Inflammatory macrophage treated with lipopolysaccharide for 1 hour (primary cell): Measurements from ENCODE around the gene HSPB9.
"Not testable (repeated sequence)": the region's sequence is repeated elsewhere in the genome, so short reads cannot be mapped to it uniquely, and the experiment has no call there.

Experiments used
- DNase-seq, 2 donors: peaks; one replicate each; pipeline ENCODE4 v3.0.0-alpha.2; 2020 to 2022

Gene HSPB9

DNA sequence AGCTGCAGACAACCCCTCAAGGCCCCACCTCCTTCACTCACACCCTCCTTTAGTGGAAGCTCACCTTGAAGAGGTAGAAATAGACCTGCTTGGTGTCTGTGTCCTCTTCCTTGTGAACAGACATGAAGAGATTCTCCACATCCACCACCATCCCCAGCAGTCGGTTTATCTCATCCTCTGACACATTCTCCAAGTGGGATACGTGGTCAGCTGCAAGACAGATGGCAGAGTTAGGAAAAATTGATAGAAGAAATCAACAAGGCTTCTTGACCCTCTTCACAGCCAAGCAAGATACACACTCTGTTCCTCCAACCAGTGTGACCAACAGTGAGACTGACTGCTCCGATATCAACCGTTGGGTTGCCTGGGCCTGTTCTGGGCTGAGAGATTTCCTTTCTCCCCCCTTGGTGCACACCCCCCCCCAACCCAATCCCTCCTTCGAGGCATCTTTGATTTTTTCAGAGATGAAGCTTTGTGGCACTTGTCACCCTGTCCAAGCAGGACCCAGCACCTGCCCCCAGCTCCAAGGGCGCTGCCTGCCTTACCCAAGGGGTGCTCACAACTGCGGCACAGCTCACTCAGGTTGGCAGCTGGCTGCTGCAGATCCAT lies 2.3 kb upstream of the HSPB9 start:
- DNase-seq = no peak

GRCh38 chr17:42120770-42121769 lies 1.5 kb upstream of the HSPB9 start, which contains the start of gene KAT2A:
KAT2A (minus strand) TSS chr17:42121367; CDS start chr17:42121304, 63 bp downstream.
- DNase-seq = peak; percentile 70 to 84

GRCh38 chr17:42124256-42124655 lies 1.7 kb downstream of the HSPB9 start:
- DNase-seq = no peak

DNA sequence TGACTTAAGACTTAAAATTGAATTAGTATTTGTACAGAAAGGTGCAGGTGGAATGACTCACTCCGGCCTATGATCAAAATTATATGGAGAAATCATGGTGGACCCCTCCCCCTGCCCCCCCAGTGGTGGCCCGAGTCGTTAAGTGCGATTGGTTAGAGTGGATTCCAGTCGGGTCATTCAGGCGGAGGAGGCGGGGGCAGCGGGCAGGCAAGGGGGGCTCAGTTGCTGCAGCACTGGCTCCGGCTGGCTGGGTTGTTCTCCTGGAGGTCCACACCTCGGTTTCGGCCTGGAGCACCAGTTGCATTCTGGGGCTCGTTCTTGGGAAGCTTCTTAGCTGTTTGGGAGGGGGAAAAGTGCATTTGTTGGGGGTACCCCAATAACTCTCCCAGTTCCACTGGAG lies 3.0 kb downstream of the HSPB9 start:
- DNase-seq = no peak

DNA sequence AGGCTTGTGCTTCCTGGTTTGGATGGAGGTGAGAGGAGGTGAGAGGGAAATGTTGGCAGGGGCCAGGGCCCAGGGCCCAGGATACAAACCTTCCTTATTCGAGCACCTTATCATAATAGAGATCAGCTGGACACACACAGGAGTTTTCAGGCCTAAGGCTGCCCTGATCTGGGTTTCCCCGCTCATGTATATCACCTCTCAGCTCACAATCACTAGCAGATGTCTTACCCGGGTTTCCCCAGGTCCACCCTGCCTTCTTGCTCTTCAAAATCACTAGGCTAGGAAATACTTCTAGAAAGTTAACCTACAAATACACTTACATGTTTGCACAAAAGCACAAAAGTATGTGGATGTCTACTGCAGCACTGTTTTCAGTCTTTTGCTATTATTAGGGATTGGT lies 4.2 kb downstream of the HSPB9 start:
- no peak for DNase-seq

- DNase-seq = no peak
These were observed 4.8 kb downstream of the HSPB9 start for GRCh38 chr17:42127414-42127813.

GRCh38 chr17:42129109-42129837 lies 6.7 kb downstream of the HSPB9 start:
- DNase-seq = peak; percentile 33 to 58

GRCh38 chr17:42130310-42130936 lies 7.8 kb downstream of the HSPB9 start:
- no peak for DNase-seq

DNA sequence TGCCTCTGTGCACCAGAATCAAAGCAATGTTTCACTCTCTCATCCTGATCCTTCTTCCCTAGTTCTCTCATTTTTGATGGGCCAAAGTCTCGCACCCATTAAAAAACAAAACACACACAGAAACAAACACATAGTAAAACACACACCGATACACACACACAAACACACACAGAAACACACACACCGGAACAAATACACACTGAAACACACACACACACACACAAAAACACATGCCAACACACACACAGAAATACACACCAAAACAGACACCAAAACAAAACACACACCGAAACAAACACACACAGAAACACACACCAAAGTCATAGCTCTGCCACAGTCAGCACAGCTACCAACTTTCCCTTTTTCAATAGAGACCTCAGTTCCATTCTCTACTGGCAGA lies 8.6 kb downstream of the HSPB9 start:
- no peak for DNase-seq

- peak; percentile 33 to 41 for DNase-seq
These were observed 9.4 kb downstream of the HSPB9 start for GRCh38 chr17:42131981-42132432.

GRCh38 chr17:42132941-42133340 lies 10.3 kb downstream of the HSPB9 start:
- peak; percentile 84 to 87 for DNase-seq

DNA sequence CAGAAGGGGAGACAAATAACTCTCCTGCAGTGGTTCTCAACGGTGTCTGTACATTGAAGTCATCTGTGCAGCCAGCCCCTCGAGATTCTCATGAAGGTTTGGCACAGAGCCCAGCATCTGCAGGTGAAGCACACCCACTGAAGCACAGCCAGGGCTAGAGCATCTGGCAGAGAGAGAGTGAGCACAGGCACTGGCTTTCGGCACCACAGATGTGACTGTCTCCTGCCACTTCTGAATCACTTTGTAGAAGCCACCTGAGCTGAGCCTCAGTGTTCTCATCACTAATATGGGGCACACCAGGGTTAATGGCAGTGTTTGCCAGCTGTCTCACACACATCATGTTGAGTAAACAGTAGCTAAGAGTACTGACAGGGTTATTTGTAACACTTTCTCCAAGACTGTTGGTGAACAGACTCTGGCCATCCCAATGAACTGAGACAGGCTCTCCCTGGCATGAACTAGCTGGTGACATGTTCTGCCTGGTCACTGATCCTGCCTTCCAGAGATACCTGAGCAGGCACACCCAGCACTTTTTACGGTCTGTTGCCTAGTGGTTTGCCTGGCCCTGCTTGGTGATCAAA lies 10.9 kb downstream of the HSPB9 start:
- no peak for DNase-seq

- DNase-seq = no peak
These were observed 12.5 kb downstream of the HSPB9 start for GRCh38 chr17:42135151-42135550.

GRCh38 chr17:42135664-42136653 lies 13.4 kb downstream of the HSPB9 start:
- DNase-seq = peak; percentile 78 to 87

DNA sequence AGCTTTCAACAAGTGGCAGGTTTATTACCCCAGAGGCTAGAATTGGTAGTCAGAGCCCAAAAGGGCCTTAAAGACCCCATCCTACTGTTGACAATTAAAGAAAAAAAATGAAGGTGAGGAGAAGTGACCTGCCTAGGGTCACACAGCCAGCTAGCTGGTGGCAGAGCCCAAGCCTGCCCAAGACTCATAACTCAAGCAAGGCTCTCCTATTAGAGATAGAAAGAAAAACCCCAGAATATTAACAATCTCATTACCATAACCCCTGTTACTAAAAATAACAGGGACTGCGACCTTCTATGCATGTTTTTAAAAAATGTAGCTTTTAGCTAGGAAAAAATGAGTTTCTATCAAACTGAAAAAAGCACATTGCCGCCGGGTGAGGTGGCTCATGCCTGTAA lies 14.0 kb downstream of the HSPB9 start:
- no peak for DNase-seq

DNA sequence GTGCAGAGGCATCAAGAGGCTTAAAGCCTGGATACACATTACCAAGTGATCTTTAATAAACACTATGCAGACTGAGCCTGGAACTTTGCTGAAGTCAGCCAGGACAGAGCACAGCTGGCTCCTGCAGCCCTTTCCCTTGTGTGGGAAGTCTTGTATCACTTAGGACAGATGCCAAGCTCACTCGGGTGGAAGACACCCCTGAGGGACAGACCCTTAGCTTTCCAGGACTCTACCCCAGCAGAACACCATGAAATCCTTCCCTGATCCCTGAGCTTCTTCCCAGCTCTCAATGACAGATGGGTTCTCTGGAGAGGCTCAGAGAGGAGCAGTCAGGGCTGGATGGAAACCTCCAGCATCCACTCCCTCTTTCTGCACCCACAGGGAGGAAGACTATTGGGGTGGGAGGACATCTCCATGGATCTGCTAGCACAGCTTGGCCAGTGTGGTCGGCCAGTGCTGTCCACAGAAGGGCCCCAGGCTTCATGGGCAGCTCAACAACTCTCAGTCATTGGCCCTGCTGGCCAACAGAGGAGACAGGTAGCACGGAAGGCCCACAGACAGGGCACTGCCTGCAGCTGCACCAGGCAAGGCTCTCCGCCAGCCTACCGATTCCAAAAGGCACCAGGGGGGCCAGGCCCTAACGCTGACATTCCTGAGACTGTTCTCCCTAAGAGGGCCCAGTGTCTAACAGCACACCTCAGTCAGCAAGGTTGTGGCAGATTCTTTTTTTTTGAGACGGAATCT lies 16.3 kb downstream of the HSPB9 start:
- DNase-seq = no peak

GRCh38 chr17:42140690-42141089 lies 18.1 kb downstream of the HSPB9 start:
- DNase-seq = not testable (repeated sequence)

DNA sequence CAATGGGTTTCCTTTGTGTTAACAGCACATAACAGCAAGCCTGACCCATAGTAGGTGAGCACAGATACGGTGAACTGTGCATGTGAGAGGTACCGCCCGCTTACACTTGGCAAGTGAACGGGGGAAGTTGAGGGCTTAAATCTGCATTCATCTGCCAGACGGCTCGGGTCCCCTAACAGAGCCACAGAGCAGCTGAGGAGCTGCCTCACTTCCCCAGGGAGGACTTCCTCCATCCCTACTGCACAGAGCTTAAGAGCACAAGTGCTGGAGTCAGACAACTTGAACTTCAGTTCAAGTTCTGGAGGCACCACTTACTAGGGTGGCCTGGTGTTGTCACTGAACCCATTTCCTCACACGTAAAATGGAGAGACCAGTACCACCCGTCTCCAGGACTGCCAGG lies 18.8 kb downstream of the HSPB9 start:
- DNase-seq = no peak

DNA sequence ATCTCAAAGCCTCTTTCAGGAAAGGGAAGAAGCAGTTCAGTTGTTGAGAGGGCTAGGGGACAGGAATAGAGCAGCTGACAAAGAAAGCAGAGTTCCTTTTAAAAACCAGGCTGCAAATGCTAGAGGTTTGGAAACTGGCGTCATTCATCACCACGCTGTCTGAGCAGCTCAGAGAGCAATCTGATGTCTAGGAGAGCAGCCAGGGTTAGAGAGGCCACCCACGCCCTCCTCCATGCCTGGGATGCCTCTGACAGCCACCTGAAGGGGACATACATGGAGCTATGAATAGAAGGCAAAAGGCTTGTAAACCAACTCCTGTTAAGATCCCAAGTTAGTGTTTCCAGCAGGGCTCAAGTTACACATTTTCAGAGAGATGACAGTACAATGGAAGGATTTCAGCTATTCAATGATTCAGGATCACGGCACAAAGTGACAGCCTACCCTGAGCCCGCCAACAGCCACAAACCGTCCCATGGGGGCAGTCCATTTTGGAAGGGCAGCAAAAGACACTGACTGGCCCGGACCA lies 19.8 kb downstream of the HSPB9 start:
- no peak for DNase-seq

DNA sequence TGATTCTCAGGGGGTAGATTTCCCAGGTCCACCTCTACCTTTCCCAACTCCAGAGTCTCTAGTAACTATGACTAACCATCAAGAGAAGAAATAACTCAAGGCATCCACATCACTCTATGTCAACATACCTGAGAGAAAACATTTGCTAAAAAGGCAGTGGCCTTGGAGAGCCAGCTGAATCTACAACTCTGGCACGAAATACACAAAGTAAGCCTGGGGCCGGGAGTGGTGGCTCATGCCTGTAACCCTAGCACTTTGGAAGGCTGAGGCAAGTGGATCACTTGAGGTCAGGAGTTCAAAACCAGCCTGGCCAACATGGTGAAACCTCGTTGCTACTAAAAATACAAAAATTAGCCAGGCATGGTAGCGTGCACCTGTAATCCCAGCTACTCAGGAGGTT lies 20.5 kb downstream of the HSPB9 start:
- not testable (repeated sequence) for DNase-seq
